ENCODE results near the gene MRGPRG.

MRGPRG gene

DNA sequence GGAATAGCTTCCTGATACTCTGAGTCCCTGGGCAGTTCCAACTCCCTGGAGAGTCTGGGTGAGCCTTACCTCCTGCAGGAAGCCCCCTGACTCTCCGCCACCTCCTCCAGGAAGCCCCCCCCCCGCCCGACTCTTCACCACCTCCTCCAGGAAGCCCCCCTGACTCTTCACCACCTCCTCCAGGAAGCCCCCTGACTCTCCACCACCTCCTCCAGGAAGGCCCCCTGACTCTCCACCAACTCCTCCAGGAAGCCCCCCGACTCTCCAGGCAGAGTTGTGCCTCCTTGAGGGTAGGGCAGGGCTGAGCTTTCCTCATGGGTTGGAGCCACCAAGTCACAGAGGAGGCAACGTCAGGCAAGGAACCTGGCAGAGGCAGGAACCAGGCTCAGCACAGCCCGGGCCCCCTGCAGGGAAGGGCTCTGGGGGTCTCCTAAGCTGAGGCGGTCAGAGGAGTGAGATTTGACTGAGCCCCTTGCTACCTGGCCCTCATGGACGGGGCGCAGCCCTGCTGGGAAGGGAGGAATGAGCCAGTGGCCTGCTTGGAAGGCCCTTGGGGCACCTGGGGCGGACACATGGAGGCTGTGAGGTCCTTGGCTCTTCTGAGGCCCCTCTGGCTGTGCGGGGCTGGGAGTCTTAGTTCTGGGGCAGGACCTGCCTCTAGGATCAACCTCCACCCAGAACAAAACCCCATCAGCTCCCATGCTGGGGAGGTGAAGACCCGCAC lies 18.1 kb downstream of the MRGPRG start:
- Histone ChIP-seq H3K27ac (ENCODE audit: insufficient read depth, low read length, poor library complexity, severe bottlenecking) (no peak overlapping the region), H3K27me3 (replicated peaks; ENCODE audit: control insufficient read depth, insufficient read depth, low read length, poor library complexity, severe bottlenecking) (no peaks in the 10 kb centered on the region), H3K4me1 (ENCODE audit: control insufficient read depth, insufficient read depth, low read length, poor library complexity, severe bottlenecking) (no peaks in the 10 kb centered on the region), H3K9me3 (ENCODE audit: control insufficient read depth, low read length) (no peaks in the 10 kb centered on the region), H3K36me3 (ENCODE audit: control insufficient read depth, insufficient read depth, low read length) (no peaks in the 10 kb centered on the region), H3K4me3 (ENCODE audit: insufficient read depth, low read depth, low read length, poor library complexity, severe bottlenecking) (no peak overlapping the region)
- DNase-seq = no peak

DNA sequence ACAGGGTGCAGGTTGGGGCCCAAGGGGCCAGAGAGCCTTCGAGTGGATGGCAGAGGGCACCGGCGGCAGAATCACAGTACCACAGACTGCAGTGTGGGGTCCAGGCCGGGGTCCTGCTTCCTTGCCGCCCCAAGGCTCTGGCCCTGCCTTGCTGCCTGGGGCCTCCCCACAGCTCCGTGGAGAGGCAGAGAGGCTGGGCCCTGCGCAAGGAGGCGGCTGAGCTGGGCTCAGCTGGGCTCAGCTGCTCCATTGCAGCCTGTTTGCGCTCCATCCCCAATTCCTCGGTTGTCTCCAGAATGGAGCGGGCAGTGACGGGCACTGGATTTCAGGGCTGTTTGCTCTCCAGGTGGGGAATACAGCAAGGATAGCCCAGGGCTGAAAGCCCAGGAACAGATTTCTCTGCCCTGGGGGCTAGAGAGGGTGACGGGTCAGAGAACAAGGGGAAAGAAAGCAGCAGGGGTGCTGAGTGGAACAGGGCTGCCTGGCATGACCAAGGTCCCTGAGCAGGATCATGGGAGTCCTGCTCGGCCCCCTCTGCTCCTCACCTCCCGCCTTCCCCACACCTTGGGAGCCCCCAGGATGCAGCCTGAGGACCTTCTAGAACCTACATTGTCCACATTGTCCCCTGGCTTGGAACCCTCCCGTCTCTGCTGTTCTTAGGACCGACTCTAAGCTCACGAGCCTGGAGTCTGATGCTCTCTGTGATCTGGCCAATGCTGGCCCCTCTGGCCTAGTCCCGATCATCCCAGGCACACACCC lies 18.9 kb downstream of the MRGPRG start:
- no peaks in the 10 kb centered on the region for H3K9me3 ChIP-seq (ENCODE audit: control insufficient read depth, low read length)
- no peaks in the 10 kb centered on the region for H3K27me3 ChIP-seq (replicated peaks; ENCODE audit: control insufficient read depth, insufficient read depth, low read length, poor library complexity, severe bottlenecking)
- no peaks in the 10 kb centered on the region for H3K4me1 ChIP-seq (ENCODE audit: control insufficient read depth, insufficient read depth, low read length, poor library complexity, severe bottlenecking)
- H3K36me3 ChIP-seq (ENCODE audit: control insufficient read depth, insufficient read depth, low read length) = no peaks in the 10 kb centered on the region
- DNase-seq = no peak
- H3K4me3 ChIP-seq (ENCODE audit: insufficient read depth, low read depth, low read length, poor library complexity, severe bottlenecking) = no peak overlapping the region
- no peak overlapping the region for H3K27ac ChIP-seq (ENCODE audit: insufficient read depth, low read length, poor library complexity, severe bottlenecking)

DNA sequence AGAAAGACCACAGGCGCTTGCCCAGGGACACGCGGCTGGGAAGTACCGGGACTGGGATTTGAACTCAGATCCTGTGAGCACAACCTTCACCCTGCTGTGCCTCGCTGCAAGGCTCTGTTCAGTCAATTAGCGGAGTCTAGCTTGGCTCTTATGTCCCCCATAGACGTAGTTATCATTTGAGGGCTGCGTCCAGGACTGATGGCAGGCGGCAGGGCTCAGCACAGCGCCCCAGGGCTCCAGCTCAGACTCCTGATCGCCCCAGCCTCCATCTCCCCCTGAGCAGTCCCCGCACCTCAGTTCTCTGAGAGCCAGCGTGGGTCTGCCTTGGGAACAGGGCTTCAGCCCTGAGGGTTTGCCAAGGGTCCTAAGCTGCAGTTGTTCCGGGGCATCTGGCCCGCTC lies 19.8 kb downstream of the MRGPRG start:
- H3K4me3 ChIP-seq (ENCODE audit: insufficient read depth, low read depth, low read length, poor library complexity, severe bottlenecking) = no peak overlapping the region
- no peaks in the 10 kb centered on the region for H3K36me3 ChIP-seq (ENCODE audit: control insufficient read depth, insufficient read depth, low read length)
- H3K27ac ChIP-seq (ENCODE audit: insufficient read depth, low read length, poor library complexity, severe bottlenecking) = no peak overlapping the region
- H3K9me3 ChIP-seq (ENCODE audit: control insufficient read depth, low read length) = no peaks in the 10 kb centered on the region
- H3K27me3 ChIP-seq (replicated peaks; ENCODE audit: control insufficient read depth, insufficient read depth, low read length, poor library complexity, severe bottlenecking) = no peaks in the 10 kb centered on the region
- H3K4me1 ChIP-seq (ENCODE audit: control insufficient read depth, insufficient read depth, low read length, poor library complexity, severe bottlenecking) = no peaks in the 10 kb centered on the region
- DNase-seq = no peak

DNA sequence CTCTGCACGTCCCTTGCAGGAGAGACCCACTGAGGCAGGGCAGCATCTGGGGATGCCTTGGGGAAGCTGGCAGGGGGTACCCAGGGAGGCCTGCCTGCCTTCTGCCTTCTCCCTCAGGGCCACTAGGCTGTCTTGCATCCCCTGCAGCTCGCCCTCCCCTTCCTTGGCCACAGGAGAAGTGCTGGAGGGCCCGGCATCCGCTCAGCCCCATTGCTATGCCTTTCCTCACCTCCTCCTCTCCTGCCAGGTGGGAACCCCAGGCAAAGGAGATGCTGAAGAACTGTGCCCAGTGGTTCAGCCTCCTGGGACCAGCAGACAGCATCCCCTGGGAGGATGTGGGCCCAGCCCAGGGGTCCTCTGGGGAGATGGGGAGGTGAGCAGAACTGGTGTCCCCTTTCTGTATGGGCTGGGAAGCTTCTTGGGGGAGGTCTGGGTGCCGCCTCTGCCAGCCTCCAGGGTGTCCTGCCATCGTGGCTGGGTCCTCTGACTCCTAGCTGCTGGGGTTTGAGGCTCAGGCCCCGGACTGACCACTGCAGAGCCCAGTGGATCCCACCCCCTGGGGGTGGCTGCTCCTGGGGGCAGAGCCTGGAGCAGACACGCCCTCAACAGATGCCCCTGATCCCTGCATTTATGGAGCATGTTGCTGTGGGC lies 20.6 kb downstream of the MRGPRG start:
- Histone ChIP-seq H3K36me3 (ENCODE audit: control insufficient read depth, insufficient read depth, low read length) (no peaks in the 10 kb centered on the region), H3K9me3 (ENCODE audit: control insufficient read depth, low read length) (no peaks in the 10 kb centered on the region), H3K4me3 (ENCODE audit: insufficient read depth, low read depth, low read length, poor library complexity, severe bottlenecking) (no peak overlapping the region), H3K4me1 (ENCODE audit: control insufficient read depth, insufficient read depth, low read length, poor library complexity, severe bottlenecking) (no peaks in the 10 kb centered on the region), H3K27me3 (replicated peaks; ENCODE audit: control insufficient read depth, insufficient read depth, low read length, poor library complexity, severe bottlenecking) (no peaks in the 10 kb centered on the region), H3K27ac (ENCODE audit: insufficient read depth, low read length, poor library complexity, severe bottlenecking) (no peak overlapping the region)
- DNase-seq = no peak

DNA sequence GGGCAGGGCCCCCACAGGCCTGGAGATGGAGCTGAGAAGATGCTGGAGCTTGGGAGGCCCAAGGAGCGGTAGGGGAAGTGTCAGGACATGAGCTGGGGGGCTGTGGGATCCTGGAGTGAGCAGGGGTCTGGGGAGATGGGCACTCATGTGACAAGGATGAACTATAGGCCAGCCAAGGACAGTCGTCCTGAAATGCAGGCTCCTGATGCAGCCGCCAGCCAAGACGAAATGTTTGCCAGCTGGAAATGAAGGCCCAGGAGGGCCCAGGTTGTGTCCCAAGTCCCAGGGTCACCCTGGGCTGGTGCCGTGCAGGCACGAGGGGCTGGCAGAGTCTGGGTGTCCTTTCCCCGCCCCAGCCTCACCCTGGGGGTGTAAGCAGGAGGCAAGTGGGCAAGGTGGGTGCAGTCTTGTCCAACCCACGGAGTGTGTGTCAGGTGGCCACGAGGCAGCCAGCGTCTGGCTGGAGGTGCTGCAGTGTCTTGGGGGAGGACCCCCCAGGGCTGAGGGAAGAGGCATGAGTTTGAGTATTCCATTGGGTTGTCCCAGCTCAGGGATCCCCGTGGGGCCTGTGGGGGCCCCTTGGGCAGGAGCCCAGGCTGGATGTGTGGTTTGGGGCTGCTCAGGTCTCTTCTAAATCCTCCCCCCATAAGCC lies 21.4 kb downstream of the MRGPRG start:
- H3K9me3 ChIP-seq (ENCODE audit: control insufficient read depth, low read length) = no peaks in the 10 kb centered on the region
- no peak for DNase-seq
- no peak overlapping the region for H3K4me3 ChIP-seq (ENCODE audit: insufficient read depth, low read depth, low read length, poor library complexity, severe bottlenecking)
- no peaks in the 10 kb centered on the region for H3K27me3 ChIP-seq (replicated peaks; ENCODE audit: control insufficient read depth, insufficient read depth, low read length, poor library complexity, severe bottlenecking)
- H3K4me1 ChIP-seq (ENCODE audit: control insufficient read depth, insufficient read depth, low read length, poor library complexity, severe bottlenecking) = no peaks in the 10 kb centered on the region
- no peaks in the 10 kb centered on the region for H3K36me3 ChIP-seq (ENCODE audit: control insufficient read depth, insufficient read depth, low read length)
- H3K27ac ChIP-seq (ENCODE audit: insufficient read depth, low read length, poor library complexity, severe bottlenecking) = no peak overlapping the region

DNA sequence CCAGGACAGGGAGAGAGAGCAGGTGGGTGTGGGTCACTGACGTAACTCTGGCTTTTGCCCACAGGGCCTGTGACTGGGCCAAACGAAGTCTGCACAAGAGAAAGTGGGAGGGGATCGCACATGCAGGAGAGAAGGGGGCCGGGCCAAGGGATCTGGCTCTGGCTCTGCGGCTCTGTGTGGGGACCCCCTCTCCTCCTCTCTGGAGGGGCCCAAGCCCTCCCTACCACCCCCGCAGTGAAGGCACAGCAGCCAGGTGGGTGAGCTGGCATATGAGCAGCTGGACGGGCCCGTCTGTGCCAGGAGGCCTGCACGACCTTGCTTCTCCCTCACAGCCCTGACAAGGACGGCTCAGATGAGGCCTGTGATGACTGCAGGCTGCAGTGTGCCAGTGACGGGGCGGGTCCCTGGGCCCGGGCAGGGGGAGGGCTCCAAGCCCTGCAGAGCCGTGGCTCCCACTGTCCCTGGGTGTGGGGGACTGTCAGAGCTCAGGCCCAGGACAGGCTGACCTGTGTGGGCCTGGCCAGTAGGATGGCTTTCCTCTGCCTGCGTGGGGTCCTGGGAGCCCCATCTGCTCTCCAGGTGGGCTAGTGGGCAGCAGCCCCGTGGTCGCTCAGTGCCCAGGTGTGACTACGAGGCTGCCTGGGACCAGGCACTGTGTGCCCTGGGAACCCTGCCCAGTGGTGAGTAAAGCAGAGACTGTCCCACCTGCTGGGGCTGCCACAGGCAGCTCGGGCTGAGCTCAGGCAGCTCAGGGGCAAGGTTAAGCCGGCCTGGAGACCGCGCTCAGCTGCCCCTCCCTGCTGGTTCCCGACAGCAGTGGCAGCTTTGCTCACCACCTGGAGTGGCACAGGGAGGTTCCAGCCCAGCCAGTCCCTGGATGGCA lies 22.2 kb downstream of the MRGPRG start:
- Histone ChIP-seq H3K36me3 (ENCODE audit: control insufficient read depth, insufficient read depth, low read length) (no peaks in the 10 kb centered on the region), H3K9me3 (ENCODE audit: control insufficient read depth, low read length) (no peaks in the 10 kb centered on the region), H3K4me3 (ENCODE audit: insufficient read depth, low read depth, low read length, poor library complexity, severe bottlenecking) (no peak overlapping the region), H3K27ac (ENCODE audit: insufficient read depth, low read length, poor library complexity, severe bottlenecking) (no peak overlapping the region), H3K27me3 (replicated peaks; ENCODE audit: control insufficient read depth, insufficient read depth, low read length, poor library complexity, severe bottlenecking) (no peaks in the 10 kb centered on the region), H3K4me1 (ENCODE audit: control insufficient read depth, insufficient read depth, low read length, poor library complexity, severe bottlenecking) (no peaks in the 10 kb centered on the region)
- DNase-seq = no peak

DNA sequence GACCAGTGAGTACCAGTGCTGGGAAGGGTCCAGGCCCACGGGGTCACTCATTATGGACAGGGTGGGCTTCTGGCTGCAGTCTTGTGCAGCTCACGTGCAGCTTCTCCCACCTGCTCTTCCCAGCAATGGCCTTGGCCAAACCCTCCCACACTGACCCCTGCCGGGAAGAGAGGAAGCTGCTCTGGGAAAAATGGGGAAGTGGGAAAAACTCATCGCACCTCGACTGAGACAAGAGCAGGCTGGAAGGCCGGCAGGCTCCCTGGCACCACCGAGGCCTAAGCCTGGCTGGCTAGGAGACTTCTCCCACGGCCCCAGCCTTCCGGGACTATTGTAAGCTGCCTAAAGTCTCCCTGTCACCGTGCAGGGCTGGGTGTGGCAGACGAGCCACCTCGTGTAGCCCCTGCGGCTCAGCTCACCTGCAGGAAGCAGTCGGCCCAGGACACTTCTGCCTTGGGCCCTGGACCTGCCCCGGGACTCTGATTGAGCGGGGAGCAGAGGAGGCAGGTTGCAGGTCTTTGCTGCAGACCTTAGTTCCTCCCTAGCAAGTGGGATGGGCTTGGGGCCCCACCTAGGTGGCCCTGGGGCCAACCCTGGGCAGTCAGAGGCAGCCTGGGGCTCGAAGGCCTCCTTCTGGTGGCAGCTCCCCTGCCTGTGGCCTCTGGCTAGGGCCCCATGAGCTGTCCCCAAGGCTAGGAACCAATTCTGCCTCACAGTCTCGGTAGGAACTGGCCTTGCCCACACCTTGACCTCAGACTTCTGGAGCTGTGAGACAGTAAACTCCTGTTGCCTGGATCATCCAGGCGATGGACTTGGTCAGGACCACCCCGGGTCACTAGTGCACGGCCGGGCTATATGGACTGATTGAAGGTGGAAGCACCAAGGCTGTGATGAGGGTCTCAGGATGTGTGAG lies 23.1 kb downstream of the MRGPRG start:
- Histone ChIP-seq H3K9me3 (ENCODE audit: control insufficient read depth, low read length) (no peaks in the 10 kb centered on the region), H3K4me1 (ENCODE audit: control insufficient read depth, insufficient read depth, low read length, poor library complexity, severe bottlenecking) (no peaks in the 10 kb centered on the region), H3K27me3 (replicated peaks; ENCODE audit: control insufficient read depth, insufficient read depth, low read length, poor library complexity, severe bottlenecking) (no peaks in the 10 kb centered on the region), H3K36me3 (ENCODE audit: control insufficient read depth, insufficient read depth, low read length) (no peaks in the 10 kb centered on the region), H3K4me3 (ENCODE audit: insufficient read depth, low read depth, low read length, poor library complexity, severe bottlenecking) (no peak overlapping the region), H3K27ac (ENCODE audit: insufficient read depth, low read length, poor library complexity, severe bottlenecking) (no peak overlapping the region)
- DNase-seq = no peak

DNA sequence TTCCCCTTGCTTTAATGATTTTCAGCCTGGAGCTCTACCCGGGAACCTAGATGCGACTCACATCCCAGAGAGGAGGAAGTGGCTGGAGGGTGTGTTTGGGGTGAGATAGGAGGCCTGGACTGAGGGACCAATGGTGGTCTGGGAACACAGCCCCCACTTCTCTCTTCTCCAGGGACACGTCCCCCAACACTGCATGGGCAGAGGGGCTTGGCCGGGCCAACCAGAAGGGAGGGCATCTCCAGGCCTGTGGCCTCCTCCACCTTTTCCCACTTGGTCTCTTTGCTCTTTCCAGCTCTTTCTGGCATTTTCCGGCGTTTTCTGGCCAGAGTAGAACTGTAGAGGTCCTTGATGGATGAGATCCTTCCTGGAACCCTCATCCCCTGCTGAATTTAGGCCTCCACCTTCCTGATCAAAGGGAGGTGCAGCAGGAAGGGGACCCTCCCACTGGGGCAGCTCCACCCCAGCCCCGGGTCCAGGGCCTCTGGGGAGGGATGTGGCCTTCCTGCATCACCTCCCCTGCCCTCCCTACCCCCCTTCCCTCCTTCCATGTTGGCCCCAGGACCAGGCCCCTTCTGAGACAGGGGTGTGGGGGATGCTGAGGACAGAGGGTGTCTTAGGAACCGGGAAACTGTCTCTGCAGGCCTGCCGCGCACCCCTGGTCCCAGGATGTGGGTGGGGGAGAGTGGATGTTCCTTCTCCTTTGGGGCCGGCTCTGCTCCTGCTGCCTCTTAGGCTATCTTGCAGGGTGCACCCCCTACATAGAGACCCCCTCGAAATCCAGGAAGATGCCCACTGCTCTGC lies 24.4 kb downstream of the MRGPRG start:
- H3K27ac ChIP-seq (ENCODE audit: insufficient read depth, low read length, poor library complexity, severe bottlenecking) = no peak overlapping the region
- DNase-seq = no peak
- H3K4me3 ChIP-seq (ENCODE audit: insufficient read depth, low read depth, low read length, poor library complexity, severe bottlenecking) = no peak overlapping the region
- H3K4me1 ChIP-seq (ENCODE audit: control insufficient read depth, insufficient read depth, low read length, poor library complexity, severe bottlenecking) = no peaks in the 10 kb centered on the region
- H3K27me3 ChIP-seq (replicated peaks; ENCODE audit: control insufficient read depth, insufficient read depth, low read length, poor library complexity, severe bottlenecking) = no peaks in the 10 kb centered on the region
- H3K36me3 ChIP-seq (ENCODE audit: control insufficient read depth, insufficient read depth, low read length) = no peaks in the 10 kb centered on the region
- H3K9me3 ChIP-seq (ENCODE audit: control insufficient read depth, low read length) = no peaks in the 10 kb centered on the region
